Epithelial cell of prostate (primary cell): ENCODE data around the gene PAGE3.
A peak's percentile ranks its signal among the peaks of the same experiment; 100 is the strongest.

Experiments used
- DNase-seq: peaks from one replicate; pipeline ENCODE4 v3.0.0-alpha.2; 2011; ENCODE audit warnings: low read depth, low spot score
- H3K27ac ChIP-seq: fragments of 450-650 bp; 2 replicates; pipeline ENCODE4 v1.5.1; 2017; ENCODE audit warnings: mild to moderate bottlenecking

PAGE3 gene

GRCh38 chrX:55264816-55265215 is at the start of gene PAGE3:
Gene PAGE3 (minus strand): TSS chrX:55264916. CDS start chrX:55263903, 1,013 bp downstream.
- DNase-seq, result no peak
- H3K27ac ChIP-seq, result no peak within 1 kb of the TSS

DNA sequence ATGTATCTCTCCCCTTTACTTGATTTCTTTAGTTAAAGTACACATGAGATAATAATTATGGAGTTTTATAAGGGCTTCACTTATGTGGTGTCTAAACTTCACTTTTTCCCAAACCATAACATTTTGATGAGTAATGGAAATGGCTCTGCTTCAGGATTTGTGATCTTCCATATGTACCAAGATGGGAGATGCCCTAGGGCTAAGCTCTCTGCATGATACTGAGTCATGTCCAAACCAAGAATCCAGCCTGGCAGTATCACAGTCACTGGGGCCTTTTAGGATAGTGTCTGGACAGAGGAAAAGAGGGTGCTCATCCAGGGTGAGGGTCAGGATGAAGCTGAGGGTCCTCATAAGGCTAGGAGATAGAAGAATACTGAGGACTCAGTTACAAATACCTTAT is 47.9 kb upstream of the PAGE3 start:
- DNase-seq, result peak; percentile 12

GRCh38 chrX:55290963-55291362 is 26.2 kb upstream of the PAGE3 start:
- DNase-seq, result no peak

More for the DNA sequence above, 47.9 kb upstream of the PAGE3 start:
- H3K27ac ChIP-seq, result no peak overlapping the region

GRCh38 chrX:55279832-55280231 is 15.1 kb upstream of the PAGE3 start:
- H3K27ac ChIP-seq, result no peak overlapping the region

More at GRCh38 chrX:55290963-55291362, 26.2 kb upstream of the PAGE3 start:
- no peak overlapping the region for H3K27ac ChIP-seq

GRCh38 chrX:55260806-55261205 is 3.9 kb downstream of the PAGE3 start:
- no peak overlapping the region for H3K27ac ChIP-seq
- DNase-seq, result no peak

More at GRCh38 chrX:55279832-55280231, 15.1 kb upstream of the PAGE3 start:
- no peak for DNase-seq

DNA sequence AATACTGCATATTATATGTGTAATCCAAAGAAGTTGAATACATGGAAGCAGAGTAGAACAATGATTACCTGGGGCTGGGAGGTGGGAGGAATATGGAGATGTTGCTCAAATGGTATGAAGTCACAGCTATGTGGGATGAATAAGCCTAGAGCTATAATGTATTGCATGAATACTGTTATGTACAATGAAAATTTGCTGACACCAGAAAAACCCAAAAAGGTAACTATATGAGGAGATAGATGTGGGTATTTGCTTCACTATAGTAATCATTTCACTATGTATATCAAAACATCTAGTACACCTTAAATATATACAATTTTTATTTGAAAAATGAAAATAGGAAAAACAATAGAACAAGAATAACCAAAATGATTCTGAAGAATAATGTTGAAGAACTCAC is 11.2 kb downstream of the PAGE3 start:
- no peak overlapping the region for H3K27ac ChIP-seq
- no peak for DNase-seq

- no peak for DNase-seq
- H3K27ac ChIP-seq, result no peak overlapping the region
Observed at GRCh38 chrX:55240788-55241340, 23.9 kb downstream of the PAGE3 start.

GRCh38 chrX:55220119-55220794 is 44.5 kb downstream of the PAGE3 start, which contains the start of gene PAGE5:
Gene PAGE5 (plus strand): TSS chrX:55220346. CDS start chrX:55221383, 1,037 bp downstream.
- no peak within 1 kb of the TSS for H3K27ac ChIP-seq
- no peak for DNase-seq

GRCh38 chrX:55213381-55213780 is 51.3 kb downstream of the PAGE3 start:
- no peak overlapping the region for H3K27ac ChIP-seq
- DNase-seq, result no peak

GRCh38 chrX:55210931-55211677 is 53.6 kb downstream of the PAGE3 start:
- H3K27ac ChIP-seq, result no peak overlapping the region
- DNase-seq, result no peak
